NAMALWA (cell line): ENCODE measurements around the gene DPH6.

ENCODE experiments used
- DNase-seq: peaks from one replicate; pipeline ENCODE4 v3.0.0-alpha.2; 2015; ENCODE audit warnings: low spot score

The DPH6 gene

DNA sequence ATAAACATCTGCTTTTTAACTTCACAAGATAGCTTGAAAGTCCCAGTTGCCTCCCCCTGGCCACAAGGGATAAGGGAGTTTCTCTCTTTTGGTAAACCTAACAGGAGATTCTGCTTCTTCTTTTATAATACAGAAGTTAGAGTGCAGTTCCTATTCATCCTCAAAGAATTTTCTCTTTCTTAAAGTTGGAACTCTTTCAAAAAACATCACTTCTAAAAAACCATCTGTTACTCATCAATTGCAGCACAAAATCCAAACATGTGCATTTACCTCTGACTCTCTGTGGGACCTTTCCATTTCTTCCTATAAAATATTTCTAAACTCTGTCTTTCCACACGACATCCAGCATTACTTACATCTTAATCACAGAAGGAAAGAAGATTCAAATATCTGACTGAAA, 5.1 kb downstream of the DPH6 start:
- DNase-seq = no peak

DNA sequence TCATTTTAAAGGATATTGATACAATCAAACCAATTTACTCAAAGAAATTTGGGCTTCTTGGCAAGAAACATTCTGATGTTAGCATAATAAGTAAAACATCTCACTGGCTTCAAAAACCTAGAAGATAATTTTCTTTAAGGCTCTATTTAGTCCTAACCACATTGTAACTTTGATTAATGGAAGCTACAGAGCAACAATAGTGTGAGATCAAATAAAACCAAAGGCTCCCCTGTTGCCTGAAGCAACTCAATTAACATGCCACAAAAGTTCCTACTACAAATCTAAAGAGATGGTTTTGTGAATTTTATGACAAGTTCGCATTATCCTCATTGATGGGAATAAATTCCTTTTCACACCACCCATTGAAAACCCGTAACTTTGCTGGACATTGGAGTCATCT, 5.9 kb downstream of the DPH6 start:
- no peak for DNase-seq

DNA sequence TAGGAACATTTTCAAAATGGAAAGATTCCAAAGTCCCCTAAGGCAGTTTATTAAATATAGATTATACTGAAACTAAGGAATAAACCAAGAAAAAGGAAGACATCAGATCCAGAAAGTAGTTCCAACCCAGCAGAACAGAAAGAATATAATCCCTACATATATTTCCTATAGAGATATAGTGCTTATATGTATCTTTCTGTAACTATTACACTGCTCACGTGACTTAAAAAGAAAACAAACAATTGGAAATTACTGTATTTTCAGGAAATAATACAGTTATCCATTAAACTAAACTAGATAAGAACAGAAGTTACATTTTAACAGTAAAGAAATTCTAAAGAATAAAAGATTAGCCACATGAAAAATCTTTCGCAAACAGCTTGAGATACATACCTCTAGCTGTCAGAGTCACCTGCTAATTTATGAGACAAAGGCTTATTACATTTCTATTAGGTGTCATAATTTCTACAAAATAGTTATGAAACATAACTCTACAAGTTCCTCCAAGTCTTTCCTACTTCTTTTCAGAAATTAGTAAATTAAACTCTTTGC, 10.5 kb downstream of the DPH6 start:
- no peak for DNase-seq

DNA sequence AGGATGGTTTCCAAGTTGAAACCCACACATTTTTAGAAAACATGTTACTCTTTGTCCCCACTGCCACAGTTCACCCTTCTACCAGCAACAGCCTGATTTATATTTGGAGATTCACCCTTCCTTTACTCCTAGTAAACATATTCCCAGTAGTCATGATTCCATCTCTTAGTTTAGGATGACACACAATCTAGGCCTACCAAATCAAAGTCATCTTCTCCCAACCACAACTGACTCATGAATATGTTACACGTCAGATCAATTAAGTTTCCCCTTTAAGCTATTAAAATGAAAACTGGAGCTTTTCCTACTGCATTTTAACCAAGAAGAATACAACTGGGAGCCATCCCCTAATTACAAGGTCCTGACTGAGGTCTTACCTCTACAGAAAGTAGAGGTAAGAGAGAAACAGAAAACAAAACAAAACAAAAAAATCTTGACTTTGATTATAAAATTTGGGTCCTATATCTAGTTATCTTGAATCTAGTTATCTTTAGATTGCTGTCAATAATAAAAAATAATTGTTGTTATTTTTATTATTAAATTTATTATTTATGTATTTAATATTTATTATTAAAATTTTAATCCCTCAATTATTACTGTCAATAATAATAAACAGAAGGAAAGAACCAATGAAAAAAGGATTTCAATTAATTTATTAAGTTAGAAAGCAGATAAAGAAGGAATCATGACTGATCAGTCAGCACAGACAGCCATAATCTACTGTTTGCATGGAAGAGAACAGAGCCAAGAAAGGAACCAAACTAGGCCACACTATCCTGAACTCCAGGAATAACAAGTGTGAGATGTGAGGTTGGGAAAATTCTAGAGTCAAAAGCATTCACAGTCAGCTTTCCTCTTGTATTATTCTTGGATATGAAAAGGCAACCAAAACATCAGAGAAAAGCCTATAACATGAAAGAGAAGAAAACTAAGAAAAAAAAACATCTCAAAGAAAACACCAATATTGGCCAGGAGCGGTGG, 12.5 kb downstream of the DPH6 start:
- DNase-seq = no peak

DNA sequence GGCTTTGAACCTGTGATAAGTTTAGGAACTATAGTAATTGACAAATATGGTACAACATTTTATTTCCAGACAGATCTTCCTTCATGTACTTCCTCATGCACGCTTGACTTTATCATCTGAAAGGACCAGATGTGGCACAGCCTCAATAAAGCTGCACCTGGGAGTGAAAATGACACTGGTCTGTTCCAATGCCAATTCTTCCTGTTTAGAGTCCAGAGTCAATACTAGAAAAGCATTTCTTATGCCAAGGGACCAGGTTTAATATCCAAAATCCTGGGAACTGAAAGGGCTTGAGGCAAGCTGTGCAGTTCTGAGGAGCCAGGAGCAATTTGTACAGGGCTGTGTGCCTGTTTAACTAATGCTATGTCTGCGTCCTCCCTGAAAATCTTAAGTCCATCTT, 15.3 kb downstream of the DPH6 start:
- no peak for DNase-seq

DNA sequence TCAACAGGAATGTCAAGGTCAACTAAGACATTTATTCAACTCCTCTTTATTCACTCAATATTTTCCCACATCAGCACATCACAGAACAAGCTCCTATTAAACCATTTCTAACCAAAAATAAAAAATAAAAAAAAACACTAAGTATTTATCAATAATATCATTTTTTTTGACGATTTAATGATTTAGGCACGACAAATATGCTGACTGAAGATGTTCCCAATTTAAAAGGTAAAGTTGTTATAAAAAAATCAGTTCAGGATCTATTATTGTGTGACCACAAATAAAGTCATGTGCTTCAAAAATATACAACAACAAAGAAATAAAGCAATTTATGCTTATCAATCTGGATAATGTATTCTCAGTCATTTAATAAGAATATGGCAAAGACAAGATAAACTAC, 16.2 kb downstream of the DPH6 start:
- no peak for DNase-seq

DNA sequence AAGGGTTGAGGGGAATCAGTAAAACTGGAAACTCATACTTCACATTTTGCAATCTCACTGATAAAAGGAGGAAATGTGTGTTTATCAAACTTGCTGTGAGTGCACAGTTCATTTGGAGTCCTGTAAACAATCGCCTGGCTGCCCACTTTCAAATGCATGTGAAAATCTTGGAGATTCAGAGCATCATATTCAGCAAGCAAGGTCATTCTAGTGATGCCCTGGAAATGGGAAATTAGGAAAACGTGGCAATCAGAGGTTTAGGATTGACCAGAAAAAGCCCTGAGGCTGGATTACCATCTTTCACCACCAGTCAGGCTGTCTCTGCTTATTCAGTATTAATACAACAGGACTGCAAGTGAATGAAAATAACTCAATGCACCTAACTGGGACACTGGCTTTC, 23.9 kb downstream of the DPH6 start:
- no peak for DNase-seq

DNA sequence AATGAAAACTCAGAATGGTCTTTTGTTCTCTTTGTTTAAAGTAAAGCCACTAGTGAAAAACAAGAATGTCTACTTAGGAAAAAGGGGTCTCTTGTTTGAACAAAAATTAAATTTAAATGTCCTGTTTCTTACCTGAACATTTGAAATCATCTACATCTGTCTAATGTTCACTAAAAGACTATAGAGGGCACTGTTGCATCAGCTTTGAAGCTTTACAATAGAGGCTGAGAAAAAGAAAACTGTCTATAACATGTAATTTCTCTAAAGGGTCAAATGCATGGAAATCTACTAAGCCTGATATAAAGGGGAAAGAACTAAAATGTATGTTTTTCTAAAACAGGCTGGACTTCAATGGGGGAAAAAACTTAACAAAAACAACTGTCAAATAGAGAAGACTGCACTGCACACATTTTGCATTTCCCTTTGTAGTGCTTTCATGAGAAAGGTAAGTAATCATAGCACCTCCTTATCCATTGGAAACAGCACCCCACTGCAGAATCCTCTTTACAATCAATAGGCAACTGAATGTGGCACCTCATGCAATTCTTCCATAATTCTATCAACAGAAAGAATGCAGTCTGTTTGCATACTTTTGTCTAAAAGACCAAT, 26.3 kb downstream of the DPH6 start:
- DNase-seq = peak; percentile 74

DNA sequence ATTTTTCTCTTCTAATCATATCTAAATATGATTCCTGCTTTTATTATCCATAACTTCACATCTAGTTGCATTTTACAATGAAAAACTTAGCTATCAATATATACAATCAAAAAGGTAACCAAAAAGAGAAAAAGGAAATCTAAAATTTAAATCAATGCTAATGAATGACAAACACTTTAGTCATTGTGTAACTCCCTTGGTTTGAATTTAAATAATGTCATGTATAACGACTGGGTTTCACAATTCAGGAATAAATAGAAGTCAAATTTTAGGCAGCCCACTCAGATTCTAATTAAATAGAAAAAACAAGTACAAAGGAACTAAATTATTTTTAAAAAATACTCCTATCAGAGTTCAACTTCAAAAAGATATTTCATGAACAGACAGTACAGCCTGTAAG, 26.9 kb downstream of the DPH6 start:
- DNase-seq = no peak

DNA sequence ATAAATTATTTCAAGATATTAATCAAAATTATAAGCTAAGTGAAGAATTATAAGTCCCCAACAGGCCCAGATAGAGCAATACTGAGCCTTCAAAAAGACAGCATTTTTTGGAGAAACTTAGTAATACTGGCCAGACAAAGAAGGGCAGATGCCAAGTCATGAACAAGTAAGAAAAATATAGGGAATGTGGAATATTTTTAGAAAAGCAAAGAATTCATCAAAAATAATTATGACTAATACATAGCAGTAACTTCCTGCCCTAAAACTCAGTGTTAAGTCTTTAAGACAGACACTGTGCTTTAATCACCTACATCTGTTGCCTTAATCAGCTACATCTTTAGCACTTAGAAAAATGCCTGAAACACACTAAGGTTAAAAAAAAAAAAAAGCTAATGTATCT, 31.2 kb downstream of the DPH6 start:
- no peak for DNase-seq

DNA sequence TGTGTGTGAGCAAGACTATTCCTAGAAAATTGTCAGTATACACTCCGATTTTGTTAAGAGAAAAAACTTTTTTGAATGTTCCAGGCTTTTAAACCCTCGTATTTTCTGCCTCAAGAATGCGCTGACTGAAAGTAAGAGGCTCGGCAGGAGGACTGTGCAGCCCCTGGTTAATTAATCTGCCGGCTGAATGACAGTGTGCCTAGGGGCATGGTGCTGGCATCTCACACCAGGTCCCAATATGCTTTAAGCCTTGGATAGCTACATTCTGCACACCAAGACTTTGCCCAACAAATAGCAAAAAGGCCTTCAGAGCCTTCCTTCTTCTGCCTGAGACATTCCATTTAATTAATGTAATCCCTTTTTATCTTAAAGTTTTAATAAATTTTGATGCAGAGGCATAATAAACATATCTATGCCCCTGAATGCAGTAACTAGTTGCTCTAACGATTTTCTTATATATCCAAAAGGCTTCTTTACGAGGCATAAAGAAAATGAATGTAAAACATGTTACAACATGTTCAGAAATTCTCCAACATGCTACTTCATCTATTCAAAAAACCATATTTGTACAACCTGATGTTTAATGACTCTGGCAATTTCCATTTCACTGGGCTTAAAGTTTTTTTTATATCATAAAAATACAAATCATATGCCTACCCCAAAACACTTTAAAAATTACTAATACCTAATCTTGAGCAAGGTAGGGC, 37.9 kb downstream of the DPH6 start:
- DNase-seq = no peak

DNA sequence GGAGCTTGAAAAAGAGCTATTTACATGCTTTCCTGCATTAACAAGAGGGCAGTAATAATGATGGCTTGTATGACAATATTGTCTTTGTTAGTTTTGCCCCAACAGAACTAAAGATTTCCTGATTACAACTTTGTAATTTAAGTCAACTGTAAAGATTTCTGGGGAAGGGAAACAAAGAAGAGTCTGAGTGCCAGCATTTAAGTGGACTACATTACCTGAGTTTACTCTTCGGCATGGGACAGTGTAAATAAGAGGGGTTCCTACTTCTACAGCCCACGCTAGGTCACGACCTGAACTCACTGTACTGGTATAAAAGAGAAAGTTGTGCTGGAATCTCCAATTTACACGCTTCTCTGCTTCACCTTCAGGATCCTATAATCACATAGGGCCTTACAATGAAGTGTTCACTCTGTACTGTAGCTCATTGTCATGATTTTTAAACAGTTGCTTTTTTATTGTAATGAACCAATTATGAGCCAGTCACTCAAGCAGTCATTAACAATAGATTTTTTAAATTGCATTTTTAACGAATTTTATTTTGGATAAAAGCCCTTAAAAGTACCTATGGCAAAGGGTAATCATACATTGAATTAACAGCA, 39.6 kb downstream of the DPH6 start:
- no peak for DNase-seq

DNA sequence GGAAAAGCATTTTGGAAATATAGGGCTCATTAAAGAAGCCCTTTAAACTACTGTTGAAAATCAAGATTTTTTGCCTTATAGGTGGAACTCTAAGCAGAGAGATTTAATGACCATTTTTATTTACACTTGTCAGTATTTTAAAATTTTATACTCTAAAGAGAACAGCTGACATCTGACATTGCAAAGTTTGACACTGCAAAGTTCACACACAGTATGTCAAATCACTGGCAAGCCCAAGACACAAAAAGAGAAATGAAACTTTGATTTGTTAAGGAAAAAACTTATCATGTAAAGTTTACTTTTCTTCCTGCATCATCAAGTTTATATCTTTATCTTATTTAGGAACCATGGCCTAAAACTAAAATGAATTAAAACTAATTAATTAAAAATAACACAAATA, 40.2 kb downstream of the DPH6 start:
- peak; percentile 38 for DNase-seq

DNA sequence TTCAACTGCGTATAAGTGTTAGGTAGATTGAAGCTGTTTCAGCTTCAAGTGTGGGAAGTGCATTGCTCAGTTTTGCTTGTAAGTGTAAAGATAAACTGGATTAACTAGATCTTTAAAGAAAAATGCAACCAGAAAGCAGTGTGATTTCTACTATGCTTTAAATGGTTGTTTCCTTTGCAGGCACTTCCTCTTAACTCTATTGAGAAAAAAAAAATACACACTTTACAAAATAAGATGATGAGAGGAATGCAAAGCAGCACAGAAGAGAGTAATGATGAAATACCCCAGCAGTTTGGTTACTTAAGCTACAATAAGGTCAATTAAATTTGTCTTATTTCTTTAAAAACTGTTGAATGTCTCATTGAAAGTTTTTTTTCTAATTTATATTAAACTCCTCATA, 40.8 kb downstream of the DPH6 start:
- peak; percentile 34 for DNase-seq

DNA sequence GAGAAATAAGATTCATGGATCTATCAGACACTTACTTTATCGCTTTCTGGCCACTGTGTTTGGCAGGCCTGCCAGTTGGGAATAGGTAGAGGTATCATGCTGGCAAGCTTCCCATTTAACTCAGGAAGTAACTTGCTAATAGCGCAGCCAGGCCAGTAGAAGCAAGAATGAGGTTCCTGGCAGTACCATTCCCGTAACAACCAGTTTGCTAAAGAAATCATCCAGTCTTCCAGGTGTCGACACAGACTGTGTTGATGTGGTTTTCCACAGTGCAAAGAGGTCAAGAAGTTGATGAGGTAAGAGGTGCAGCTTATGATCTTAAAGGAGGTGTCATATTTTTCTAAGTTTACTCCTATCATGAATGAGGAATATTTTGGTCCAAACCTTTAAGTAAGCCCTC, 46.2 kb downstream of the DPH6 start:
- no peak for DNase-seq

DNA sequence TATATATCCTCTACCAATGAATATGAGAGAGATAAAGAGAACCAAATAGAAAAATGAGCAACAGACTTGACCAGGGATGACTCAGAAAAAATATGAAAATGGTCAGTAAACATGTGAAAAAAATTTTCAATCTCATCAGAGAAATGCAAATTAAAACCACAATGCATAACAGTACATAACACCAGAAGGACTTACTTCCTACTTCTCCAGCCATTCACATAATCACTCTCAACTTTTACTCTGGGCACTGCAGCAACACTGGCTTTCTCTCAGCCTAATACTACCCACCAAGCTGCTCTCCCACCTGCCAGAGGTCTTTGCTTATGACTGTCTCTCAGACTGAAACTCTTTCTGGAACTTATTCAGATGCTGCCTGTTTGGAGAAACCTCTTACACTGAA, 49.4 kb downstream of the DPH6 start:
- peak; percentile 70 for DNase-seq

DNA sequence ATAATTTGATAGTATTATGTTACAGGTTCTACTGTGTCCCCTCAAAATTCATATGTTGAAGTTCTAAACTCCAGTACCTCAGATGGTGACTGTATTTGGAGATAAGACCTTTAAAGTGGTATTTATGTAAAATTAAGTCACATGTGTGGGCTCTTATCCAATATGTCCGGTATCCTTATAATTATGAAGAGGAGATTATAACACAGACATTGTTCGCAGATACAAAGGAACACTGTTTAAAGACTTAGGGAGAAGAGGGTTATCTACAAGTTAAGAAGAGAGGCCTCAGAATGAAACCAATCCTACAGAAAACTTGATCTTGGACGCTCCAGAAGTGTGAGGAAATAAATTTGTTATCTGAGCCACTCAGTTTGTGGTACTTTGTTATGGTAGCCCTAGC, 50.9 kb downstream of the DPH6 start:
- no peak for DNase-seq

DNA sequence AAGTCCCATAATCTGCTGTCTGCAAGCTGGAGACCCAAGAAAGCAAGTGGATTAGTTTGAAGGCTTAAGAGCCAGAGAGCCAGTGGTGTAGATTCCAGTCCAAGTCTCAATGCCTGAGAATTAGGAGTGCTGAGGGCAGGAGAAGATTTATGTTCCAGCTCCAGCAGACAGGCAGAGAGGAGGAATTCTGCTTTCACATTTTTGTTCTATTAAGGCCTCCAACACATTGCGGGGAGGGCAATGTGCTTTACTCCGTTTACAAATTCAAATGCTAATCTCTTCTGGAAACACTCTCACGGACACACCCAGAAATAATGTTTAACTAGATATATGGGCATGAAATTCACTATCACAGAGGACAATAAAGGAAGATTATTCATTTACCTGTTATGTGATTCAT, 54.0 kb downstream of the DPH6 start:
- no peak for DNase-seq

DNA sequence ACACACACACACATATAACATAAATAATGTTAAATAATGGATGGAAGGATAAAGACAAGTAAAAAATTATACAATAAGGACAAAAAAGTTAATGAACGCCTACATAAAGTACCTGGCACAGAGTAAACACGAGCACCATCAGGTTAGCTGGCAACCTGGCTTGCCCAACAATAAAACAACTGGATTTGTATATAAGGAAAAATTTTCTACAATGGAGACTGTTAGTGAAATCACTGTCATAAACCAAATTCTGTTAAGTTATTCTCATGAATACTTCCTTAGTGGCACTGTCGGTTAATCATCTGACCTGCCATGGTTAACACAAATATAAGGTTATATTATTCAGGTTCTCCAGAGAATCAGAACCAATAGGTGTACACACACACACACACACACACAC, 54.8 kb downstream of the DPH6 start:
- no peak for DNase-seq

DNA sequence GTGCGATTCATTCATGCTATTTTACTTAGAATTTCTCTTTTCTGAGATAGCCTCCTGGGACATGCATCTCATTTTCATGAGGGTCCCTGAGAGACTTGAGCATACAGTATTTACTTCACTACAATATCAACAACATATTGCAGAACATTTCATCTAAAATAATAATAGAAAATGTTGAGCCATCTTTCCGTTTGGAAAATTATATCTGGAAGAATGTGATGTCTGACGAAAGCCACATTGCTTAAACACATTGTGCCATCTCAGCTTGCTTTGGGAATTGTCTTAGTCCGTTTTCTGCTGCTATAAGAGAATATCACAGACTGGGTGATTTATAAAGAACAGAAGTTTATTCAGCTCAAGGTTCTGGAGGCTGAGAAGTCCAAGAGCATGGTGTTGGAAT, 55.5 kb downstream of the DPH6 start:
- no peak for DNase-seq

DNA sequence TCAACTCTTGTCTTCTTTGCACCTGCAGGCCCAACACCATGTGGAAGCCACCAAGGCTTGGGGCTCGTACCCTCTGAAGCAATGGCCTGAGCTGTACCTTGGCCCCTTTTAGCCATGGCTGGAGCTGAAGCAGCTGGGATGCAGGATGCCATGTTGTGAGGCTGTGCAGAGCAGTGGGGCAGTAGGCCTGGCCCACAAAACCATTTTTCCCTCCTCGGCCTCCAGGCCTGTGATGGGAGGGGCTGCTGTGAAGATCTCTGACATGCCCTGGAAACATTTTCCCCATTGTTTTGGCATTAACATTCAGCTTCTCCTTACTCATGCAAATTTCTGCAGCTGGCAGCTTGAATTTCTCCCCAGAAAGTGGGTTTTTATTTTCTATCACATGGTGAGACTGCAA, 58.5 kb downstream of the DPH6 start:
- DNase-seq = no peak

DNA sequence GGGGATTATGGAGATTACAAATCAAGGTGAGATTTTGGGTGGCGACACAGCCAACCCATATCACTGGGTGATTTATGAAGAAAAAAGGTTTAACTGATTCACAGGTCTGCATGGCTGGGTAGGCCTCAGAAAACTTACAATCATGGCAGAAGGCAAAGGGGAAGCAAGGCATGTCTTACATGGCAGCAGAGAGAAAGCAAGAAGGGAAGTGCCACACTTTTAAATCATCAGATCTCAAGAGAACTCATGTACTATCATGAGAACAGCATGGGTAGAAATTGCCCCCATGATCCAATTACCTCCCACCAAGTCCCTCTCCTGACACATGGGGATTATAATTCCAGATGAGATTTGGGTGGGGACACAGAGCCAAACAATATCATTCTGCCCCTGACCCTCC, 59.7 kb downstream of the DPH6 start:
- no peak for DNase-seq
